ENCODE data around the gene KRTAP10-8. TPM values are rescaled to one million over a fixed set of nuclear protein-coding genes. Genes with fewer than 3 reads are reported as not detected.
"Not testable (repeated sequence)": the region's sequence is repeated elsewhere in the genome, so short reads cannot be mapped to it uniquely, and the experiment has no call there.

KRTAP10-8 gene
- total RNA-seq, 1 donor from 2014 or later, result not detected

- no peak for ATAC-seq
Observed at GRCh38 chr21:44579833-44580144, 32.1 kb upstream of the KRTAP10-8 start.

- not testable (repeated sequence) for ATAC-seq
Observed at GRCh38 chr21:44580231-44580821, 31.6 kb upstream of the KRTAP10-8 start, which contains the start of gene KRTAP10-5. Gene KRTAP10-5, minus strand, starts transcription at chr21:44580604. Its CDS starts 26 bp downstream, at chr21:44580578.

GRCh38 chr21:44581158-44581557, 30.7 kb upstream of the KRTAP10-8 start:
- ATAC-seq, result no peak

- no peak for ATAC-seq
Observed at GRCh38 chr21:44582055-44582454, 29.8 kb upstream of the KRTAP10-8 start.

- no peak for ATAC-seq
Observed at GRCh38 chr21:44583089-44583799, 28.6 kb upstream of the KRTAP10-8 start.

- no peak for ATAC-seq
Observed at GRCh38 chr21:44583800-44584147, 28.1 kb upstream of the KRTAP10-8 start.

DNA sequence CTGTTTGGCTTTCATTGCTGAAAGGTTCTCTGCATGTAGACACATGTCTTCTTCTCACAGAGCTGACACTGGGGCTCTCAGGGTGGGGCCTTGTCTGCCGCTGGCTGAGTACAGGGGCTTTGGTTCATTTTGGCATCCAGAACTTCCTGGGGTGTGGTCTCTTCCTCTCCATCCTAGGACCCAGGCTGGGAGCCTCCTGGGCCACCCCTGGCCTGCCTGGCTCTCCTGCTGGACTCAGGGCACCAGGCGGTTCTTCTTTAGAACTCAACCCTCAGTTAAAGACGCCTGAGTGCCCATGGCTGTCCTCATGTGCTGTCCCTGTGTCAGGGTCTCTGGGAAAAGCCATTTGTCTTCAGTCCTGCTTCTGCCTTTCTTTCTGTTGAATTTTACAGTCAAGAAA, 26.0 kb upstream of the KRTAP10-8 start:
- no peak for ATAC-seq

DNA sequence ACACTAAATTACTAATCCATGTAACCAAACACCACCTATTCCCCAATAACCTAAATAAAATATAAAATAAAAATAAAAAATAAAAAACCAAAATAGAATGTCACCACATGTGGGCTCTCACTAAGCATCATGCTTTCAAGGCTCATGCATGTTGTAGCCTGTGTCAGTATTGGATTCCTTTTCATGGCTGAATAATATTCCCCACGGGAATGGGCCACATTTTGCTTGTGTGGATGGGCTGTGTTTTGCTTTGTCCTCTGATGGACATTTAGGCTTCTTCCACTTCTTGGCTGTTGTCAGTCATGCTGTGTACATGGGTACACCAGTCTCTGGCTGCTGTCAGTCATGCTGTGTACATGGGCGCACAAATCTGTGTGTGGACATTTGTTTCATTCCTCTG, 22.8 kb upstream of the KRTAP10-8 start:
- ATAC-seq, result no peak

GRCh38 chr21:44589586-44590305, 22.1 kb upstream of the KRTAP10-8 start:
- no peak for ATAC-seq

GRCh38 chr21:44590311-44590721, 21.6 kb upstream of the KRTAP10-8 start:
- peak; percentile 34 for ATAC-seq

GRCh38 chr21:44590897-44591800, 20.7 kb upstream of the KRTAP10-8 start:
- ATAC-seq, result peak; percentile 25

DNA sequence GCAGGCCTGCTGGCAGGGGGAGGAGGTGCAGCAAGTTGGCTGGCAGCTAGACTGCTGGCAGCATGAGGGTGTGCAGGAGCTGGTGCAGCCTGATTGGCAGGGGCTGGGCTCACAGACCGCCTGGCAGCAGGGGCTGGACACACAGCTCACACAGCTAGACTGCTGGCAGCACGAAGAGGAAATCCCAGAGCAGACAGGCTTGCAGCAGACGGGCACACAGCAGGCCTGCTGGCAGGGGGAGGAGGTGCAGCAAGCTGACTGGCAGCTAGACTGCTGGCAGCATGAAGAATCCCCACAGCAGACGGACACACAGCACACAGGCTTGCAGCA, 20.1 kb upstream of the KRTAP10-8 start:
- ATAC-seq, result peak; percentile 55

GRCh38 chr21:44592446-44593311, 19.2 kb upstream of the KRTAP10-8 start, which contains the start of gene KRTAP10-6:
Gene KRTAP10-6, minus strand, starts transcription at chr21:44592505. Its CDS starts 21 bp downstream, at chr21:44592484.
- ATAC-seq, result no peak

GRCh38 chr21:44593598-44594405, 18.1 kb upstream of the KRTAP10-8 start:
- ATAC-seq, result no peak

- ATAC-seq, result no peak
Observed at GRCh38 chr21:44594406-44594916, 17.4 kb upstream of the KRTAP10-8 start.

DNA sequence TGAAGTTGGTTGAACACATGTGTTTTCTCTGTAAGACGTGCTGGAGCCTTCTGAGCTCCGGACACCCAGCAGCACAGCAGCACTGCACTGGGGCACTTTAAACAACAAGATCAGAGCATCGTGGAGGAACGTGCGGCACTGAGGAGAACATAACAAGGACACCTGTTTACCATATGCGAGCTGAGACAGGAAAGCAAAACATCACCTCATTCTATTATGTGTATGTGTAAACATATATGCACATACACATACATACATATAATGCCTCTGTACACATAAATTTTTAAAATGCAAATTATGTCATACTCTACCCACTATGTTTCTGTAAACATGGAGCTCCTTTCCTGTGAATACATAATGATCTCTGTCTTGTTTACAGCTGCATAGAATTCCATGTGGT, 16.4 kb upstream of the KRTAP10-8 start:
- ATAC-seq, result no peak

GRCh38 chr21:44596068-44596725, 15.7 kb upstream of the KRTAP10-8 start:
- ATAC-seq, result no peak

DNA sequence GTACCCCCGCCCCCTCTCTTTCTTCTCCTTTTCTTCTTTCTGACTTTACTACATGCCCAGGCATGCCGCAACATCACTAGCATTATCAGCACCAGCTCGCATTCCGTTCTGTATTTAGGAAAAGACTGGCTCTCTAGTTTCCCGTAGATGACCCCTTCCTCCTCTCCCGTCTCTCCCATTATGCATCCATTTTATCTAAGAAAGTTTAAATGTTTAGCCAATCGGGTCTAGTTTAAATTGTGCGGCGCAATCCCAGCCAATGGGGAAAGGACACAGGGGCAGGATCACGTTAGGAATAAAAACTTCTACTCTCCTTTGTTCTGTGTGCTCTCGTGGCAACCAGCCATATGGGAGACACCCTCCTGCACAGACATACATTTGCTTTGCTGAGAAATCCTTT, 13.8 kb upstream of the KRTAP10-8 start:
- ATAC-seq, result no peak

DNA sequence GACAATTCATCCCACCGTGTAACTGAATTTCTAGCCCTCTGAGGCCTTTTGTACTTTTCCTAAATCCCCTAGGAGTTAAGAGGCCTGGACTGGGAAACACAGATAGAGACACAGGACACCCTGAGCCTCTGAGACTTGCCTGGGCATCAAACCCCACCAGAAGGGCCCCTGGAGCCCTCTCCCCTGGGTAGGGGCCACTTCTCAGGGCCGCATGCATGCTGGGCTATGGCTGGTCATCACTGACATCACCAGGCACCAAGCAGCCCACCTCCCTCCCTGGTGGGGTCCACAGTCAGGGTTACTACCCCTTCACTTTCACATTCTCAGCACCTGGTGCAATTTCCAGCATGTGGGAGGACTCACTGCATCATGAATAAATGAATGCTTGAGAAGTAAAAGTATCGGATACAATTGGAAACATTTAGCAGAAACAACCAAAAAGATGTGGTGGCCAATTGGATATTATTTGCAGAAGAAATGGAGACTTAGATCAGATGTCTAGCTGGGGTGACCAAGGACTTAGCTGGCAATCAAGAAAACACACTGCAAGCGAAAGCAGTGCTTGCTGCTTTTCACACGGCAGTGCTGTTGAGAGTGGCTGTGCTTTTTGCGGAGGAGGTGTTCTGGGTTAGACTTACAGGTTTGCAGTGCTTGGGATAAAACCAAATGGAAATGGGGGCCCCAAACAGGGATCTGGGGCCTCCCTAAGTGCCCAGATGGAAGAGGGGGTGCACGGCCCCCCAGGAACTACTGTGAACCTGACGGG, 12.4 kb upstream of the KRTAP10-8 start:
- no peak for ATAC-seq
